ENCODE results near the gene TGIF1.

TGIF1 gene

GRCh38 chr18:3434685-3435084, 15.3 kb upstream of the TGIF1 start:
- DNase-seq (ENCODE audit: low spot score), result no peak

DNA sequence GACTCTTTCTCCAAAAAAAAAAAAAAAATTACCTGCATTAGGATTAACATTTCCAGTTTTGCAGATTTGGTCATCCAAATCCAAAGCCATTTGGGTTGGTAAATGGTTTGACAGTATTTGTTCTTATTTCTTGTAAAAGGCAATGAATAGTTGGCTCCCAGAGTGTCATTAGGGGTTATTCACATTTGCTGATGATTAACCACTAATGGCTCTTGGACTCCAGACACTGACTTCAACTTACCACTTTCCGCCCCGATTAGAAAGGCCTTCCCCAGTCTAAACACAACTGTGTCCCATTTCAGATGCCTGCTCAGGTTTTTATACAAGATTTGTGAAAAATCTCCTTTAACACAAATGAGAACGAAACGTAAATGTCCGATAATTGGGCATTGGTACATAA, 9.6 kb upstream of the TGIF1 start:
- no peak for DNase-seq (ENCODE audit: low spot score)

- no peak for DNase-seq (ENCODE audit: low spot score)
Measured at GRCh38 chr18:3441290-3441689, 8.7 kb upstream of the TGIF1 start.

GRCh38 chr18:3442919-3443318, 7.1 kb upstream of the TGIF1 start:
- no peak for DNase-seq (ENCODE audit: low spot score)

DNA sequence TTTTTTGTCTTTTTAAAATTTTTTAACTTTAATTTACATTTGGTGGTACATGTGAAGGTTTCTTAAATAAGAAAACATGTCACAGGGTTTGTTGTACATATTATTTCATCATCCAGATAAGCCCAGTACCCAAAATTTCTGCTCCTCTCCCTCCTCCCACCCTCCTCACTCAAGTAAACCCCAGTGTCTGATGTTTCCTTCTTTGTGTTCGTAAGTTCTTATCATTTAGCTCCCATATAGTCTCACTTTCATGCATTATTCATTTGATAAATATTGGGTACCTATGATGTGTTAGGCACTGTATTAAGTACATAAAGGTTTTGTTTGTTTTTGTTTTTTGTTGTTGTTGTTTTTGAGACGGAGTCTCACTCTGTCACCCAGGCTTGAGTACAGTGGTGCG, 5.7 kb upstream of the TGIF1 start:
- DNase-seq (ENCODE audit: low spot score), result no peak

DNA sequence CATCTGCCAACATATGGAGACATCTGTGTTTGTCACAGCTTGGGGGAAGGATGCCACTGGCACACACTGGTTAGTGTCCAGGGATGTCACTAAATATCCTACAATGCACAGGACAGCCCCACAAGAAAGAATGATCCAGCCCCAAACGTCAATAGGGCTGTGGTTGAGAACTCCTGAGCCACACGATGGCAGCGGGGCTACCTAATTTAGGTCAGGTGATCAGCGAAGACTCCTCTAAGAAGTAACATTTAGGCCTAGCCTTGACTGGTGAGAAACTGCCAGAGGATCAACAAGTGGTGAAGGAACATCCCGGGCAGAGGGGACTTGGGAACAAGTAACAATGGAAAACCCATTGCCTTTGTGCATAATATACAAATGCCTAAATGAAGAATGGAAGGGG, 5.0 kb upstream of the TGIF1 start:
- no peak for DNase-seq (ENCODE audit: low spot score)

DNA sequence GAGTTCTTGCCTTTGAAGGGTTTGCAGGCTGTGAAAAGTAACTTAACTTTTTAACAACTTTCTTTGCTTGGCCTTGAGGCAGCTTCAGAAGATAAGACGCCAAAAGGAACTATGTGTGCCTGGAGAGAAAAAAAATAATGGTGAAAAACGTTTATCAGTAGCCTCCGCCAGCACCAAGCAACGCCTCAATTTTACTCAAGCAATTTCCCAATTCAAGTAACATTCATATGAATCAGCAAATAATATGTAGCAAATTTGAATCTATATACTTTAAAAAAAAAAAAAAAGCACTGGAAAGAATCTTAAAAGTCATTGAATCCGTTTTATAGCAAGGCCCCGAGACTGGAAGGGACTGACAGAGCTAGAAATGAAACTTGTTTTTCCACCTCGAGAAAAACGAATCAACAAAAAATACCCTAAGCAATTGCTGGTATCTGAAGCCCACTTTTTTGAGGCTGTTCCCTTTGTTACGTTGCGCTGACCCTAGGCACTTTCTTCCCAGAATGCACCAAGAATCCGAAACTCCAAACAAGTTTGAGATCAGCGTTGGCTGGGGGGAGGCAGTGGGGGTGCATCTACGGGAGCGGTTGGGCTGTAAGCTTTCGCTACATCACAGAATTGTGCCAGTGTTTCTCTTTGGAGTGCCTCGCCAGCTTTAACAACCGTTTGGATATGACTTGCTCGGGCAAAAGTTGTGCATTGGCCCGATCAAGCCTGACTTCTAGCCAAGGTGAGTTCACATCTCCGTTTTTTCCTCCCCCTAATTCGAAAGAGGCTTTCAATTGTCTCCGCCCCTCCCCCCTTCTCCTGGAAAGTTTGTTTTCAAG, 2.7 kb upstream of the TGIF1 start:
- DNase-seq (ENCODE audit: low spot score), result no peak

DNA sequence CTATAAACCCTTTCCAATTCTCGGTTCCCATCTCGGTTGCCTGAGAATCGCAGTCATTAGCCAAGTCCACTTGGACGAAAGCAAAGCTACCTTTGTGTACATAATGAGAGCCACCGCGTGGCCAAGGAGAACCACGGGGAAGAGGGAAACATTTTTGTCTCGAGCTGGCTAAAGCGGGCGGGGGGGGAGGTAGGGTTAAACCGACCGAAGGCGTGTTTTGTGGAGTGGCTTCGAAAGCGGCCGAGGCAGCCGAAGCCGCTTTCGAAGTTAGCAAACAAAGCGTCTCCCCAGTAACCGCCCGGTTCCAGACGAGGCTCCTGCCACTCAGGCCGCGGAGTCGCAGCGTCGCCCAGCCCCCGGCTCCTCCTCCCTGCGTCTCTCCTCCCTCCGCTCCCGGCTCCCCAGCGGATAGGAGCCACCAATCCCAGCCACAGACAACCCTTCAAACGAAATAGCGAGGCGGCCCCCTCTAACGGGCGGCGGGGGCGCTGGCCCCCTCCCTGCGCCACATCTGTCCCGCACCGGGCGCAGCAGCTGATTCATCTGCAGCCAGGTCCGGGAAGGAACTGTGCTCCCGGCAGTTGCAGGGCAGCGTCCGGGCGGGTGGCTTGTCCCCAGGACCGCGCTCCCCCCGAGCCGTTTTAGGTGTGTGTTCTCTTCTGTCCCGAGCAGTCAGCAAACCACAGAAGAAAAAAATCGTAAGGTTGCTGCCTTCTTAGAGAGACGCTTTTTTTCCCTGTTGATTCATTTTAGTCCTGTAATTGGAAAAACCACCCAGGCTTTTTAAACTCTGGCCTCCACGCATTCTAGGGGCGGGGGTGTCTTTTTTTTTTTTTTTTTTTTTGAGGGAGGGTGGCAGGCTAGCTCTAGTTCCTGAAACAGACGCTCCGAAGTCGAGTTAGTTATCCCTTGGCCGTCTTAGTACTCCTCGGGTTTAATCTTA, 1.8 kb upstream of the TGIF1 start:
- peak; percentile 61 for DNase-seq (ENCODE audit: low spot score)

DNA sequence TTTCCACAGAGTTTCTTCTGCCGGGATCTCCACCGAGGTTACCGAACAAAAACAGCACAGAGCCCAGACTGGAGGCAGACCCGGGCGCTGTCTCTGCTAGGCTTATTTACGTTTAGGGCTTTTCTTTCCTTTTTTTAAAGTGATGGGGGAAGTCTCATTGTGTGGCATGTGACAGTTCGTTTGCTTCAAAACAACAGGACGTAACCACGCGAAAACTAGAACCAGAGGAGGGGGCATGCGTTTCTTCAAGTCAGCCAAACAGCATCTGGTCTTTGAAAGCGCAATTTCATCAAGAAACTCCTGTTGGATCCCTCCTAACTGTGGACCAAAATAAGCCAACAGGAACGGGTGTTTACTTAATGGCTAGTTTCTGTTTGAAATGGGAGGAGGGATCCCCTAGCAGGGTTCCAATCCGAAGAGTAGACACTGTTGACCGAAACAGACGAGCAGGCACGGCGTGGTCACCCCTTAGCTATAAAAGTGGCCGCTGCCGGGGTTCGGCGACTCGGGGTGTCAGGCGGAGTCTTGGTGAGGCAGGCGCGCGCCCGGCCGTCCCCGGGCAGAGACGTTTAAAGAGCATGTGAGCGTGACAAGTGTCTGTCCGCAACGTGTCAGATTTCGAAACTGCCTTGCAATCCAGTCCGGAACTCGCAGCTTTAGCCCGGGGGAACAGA, 997 bp upstream of the TGIF1 start:
- DNase-seq (ENCODE audit: low spot score), result peak; percentile 30

- DNase-seq (ENCODE audit: low spot score), result peak; percentile 68
Measured at GRCh38 chr18:3449512-3450011, 410 bp upstream of the TGIF1 start.

DNA sequence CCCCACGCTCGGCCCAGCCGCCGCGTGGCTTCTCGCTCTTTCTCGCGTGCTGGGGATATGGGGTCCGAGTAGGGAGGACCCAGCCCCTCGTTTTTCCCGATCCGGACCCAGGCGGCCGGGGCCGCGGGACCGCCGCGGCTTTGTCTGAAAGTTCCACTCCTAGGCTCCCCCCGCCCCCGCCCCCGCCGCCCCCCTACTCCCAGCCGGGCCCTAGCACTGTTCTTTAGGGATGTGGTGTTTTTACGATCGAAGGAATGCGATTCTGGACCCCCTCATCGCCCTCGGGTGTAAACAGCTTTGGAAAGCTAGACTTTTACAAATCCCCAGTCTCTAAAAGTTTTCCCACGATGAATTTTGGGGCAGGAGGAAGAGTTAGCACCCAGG, 819 bp downstream of the TGIF1 start:
- DNase-seq (ENCODE audit: low spot score), result peak; percentile 10

GRCh38 chr18:3451183-3451988, 1.4 kb downstream of the TGIF1 start:
- peak; percentile 67 for DNase-seq (ENCODE audit: low spot score)

DNA sequence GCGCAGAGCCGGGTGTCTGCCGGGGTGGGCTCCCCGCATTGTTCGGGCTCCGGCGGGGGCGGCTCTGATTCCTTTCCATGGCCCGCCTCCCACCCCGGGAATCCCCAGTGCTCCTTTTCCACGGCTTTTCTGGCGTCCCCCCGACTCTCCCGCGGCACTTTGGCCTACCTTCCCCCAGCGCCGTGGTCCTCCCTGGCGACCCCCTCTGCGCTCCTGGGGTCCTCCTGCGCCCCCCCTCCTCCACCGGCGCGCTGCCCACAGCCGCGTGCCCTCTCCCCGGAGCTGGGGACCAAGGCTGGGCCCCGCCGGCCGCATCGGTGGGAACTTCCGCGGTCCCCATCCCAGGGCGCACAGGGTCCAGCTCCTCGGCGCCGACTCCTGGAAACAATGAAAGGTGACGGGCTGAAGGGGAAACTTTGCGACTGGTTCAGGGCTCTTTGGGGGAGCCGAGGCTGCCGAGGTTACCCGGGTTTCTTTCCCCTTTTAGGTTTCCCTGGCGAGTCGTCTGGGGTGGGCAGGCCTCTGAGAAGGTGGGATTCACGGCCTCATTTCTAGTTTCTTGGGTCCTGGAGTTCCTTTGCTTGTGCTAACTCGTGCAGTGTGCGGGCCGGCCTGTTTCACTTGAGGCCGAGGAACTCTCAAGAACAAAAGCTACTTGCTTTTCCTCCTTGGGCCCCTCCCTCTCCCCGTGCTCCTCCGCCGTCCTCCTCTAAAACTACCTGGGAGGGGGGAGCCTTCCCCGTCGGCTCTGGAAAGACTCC, 2.2 kb downstream of the TGIF1 start:
- peak; percentile 32 for DNase-seq (ENCODE audit: low spot score)

DNA sequence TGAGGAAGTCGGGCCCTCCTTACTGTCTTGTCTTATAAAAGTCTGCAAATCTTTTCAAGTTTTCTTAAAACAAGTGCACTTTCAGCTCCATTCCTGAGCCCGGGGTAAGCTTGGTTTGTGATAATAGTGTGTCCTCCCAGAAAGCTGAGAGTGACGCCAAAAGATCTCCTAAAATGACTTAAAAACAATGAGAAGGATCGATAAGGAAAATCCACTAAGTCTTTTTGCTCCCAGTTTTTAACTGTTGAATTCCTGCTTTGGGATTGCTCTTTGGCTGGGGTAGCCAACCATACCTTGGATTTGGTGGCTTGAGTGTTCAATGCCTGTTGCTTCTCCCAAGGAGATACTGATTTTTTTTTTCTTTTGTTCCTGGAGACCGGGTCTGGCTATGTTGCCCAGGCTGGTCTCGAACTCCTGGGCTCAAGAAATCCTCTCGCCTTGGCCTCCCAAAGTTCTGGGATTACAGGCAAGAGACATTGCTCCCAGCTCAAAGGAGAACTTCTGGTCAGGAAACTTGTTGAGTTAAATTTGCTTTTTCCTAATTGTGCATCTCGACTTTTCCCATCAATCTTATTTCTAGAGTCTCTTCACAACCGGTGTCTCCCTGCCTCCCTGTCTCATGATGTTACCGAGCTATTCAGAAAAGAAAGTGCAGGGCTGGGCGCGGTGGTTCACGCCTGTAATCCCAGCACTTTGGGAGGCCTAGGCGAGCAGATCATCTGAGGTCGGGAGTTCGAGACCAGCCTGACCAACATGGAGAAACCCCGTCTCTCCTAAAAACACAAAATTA, 3.0 kb downstream of the TGIF1 start:
- DNase-seq (ENCODE audit: low spot score), result no peak

- no peak for DNase-seq (ENCODE audit: low spot score)
Measured at GRCh38 chr18:3453540-3454364, 3.8 kb downstream of the TGIF1 start.

DNA sequence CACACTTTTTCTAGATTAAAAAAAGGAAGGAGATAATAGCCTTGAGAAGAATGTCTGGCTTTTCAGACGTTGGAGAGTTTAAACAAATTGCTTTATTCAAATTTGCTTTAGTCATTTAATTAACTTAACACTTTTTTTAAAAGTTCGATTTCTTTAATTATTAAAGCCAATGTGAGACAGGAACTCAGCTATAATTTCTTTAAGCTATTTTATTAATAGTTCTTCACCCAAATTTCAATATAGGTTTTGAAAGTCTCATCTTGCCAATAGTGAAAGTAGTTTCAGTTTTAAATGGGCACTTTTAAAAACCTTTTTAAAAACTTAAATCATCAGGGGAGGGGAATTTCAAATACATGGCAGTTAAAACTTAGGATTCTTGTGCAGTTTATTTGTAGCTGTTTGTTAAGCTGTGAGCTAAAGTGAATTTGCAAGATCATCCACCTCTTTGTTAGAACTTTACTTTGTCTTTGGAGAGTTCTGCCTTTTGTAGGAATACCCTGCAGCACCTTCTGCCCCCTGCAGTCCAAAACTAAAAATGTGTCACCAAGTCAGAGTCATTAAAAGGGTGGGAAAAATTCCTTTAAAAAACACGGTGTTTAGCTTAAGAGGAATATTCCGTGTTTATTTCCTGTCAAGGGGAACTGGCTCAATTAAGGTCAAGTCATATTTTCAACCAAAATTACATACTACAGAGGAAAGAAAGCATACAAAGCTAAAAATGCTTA, 4.6 kb downstream of the TGIF1 start:
- DNase-seq (ENCODE audit: low spot score), result peak; percentile 55

GRCh38 chr18:3455090-3455635, 5.2 kb downstream of the TGIF1 start:
- no peak for DNase-seq (ENCODE audit: low spot score)
